HCT116 (cell line): ENCODE measurements around the gene CDKL5.

Source experiments
- CEBPB ChIP-seq: IDR thresholded peaks from 2 replicates; pipeline ENCODE4 v1.6.1; 2012; ENCODE audit warnings: low read depth
- EZH2 ChIP-seq: fragments of 200-600 bp; sonication (generic); IDR thresholded peaks from 2 replicates; pipeline ENCODE4 v1.6.1; 2017; ENCODE audit warnings: antibody characterized with exemption, mixed run types
- EZH2phosphoT487 ChIP-seq: fragments of 200-600 bp; IDR thresholded peaks from 2 replicates; pipeline ENCODE4 v1.6.1; 2018; ENCODE audit warnings: antibody characterized with exemption, borderline replicate concordance
- FOSL1 ChIP-seq: IDR thresholded peaks from 2 replicates; pipeline ENCODE4 v1.6.1; 2012; ENCODE audit warnings: low read depth
- POLR2A ChIP-seq: IDR thresholded peaks from 2 replicates; pipeline ENCODE4 v1.7.0; 2011; ENCODE audit warnings: borderline replicate concordance; ENCODE audit not compliant: insufficient read depth, insufficient read length; ENCODE audit errors: extremely low read depth
- POLR2AphosphoS5 ChIP-seq: IDR thresholded peaks from 2 replicates; pipeline ENCODE4 v1.6.1; 2011; ENCODE audit warnings: mild to moderate bottlenecking, low read depth, low read length, moderate library complexity
- SIN3A ChIP-seq: IDR thresholded peaks from 2 replicates; pipeline ENCODE4 v1.6.1; 2012; ENCODE audit warnings: low read depth
- TF ChIP-seq, protein P1 (sequence below), 3 experiments: fragments of 200-600 bp in 1 of 3; sonication (generic) in 1 of 3; IDR thresholded peaks in 2 of 3; conservative IDR thresholded peaks in 1 of 3; 2 replicates each; pipeline ENCODE4 v1.5.1; 2012 to 2017; ENCODE audit warnings: low read depth in 2 of 3, low read length in 2 of 3, antibody characterized with exemption in 1 of 3, borderline replicate concordance in 1 of 3, control low read depth in 1 of 3, mild to moderate bottlenecking in 1 of 3, mixed read lengths in 1 of 3, mixed run types in 1 of 3, moderate library complexity in 1 of 3; ENCODE audit not compliant: insufficient read depth in 1 of 3
- TF ChIP-seq, protein P2 (sequence below): IDR thresholded peaks from 2 replicates; pipeline ENCODE4 v1.6.1; 2012; ENCODE audit warnings: low read depth
- TF ChIP-seq, protein P3 (sequence below): IDR thresholded peaks from 2 replicates; pipeline ENCODE4 v1.6.1; 2012
- TF ChIP-seq, protein P4 (sequence below): IDR thresholded peaks from 2 replicates; pipeline ENCODE4 v1.6.1; 2012

DNA sequence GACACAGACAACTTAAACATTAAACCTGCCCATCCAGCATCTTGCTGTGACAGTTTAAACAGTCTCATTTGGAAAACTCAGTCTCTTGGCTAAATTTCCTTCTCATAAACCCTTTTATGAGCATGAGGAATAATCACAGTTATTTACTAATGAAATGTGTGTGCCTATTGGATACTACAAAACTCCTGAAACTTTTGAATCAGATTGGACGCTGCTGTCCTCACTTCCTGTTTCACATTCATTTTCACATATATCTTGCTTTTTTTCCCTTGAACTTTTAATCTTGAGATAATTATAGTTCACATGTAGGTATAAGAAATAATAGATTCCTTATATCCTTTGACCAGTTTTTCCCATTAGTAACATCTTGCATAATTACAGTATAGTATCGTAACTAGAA is 111.7 kb downstream of the CDKL5 start:
- TF ChIP-seq, protein P1, sequence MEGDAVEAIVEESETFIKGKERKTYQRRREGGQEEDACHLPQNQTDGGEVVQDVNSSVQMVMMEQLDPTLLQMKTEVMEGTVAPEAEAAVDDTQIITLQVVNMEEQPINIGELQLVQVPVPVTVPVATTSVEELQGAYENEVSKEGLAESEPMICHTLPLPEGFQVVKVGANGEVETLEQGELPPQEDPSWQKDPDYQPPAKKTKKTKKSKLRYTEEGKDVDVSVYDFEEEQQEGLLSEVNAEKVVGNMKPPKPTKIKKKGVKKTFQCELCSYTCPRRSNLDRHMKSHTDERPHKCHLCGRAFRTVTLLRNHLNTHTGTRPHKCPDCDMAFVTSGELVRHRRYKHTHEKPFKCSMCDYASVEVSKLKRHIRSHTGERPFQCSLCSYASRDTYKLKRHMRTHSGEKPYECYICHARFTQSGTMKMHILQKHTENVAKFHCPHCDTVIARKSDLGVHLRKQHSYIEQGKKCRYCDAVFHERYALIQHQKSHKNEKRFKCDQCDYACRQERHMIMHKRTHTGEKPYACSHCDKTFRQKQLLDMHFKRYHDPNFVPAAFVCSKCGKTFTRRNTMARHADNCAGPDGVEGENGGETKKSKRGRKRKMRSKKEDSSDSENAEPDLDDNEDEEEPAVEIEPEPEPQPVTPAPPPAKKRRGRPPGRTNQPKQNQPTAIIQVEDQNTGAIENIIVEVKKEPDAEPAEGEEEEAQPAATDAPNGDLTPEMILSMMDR (IDR thresholded peaks at IDR 0.05 in 2 of 3, conservative IDR thresholded peaks at IDR 0.05 in 1 of 3; ENCODE audit: borderline replicate concordance in 1 of 3, insufficient read depth in 1 of 3, low read depth in 2 of 3, low read length in 2 of 3), result no peak
- TF ChIP-seq SIN3A (no peak), POLR2AphosphoS5 (no peak), EZH2phosphoT487 (no peak), POLR2A (no peak), EZH2 (no peak), FOSL1 (no peak), CEBPB (no peak)
- TF ChIP-seq, protein P2, sequence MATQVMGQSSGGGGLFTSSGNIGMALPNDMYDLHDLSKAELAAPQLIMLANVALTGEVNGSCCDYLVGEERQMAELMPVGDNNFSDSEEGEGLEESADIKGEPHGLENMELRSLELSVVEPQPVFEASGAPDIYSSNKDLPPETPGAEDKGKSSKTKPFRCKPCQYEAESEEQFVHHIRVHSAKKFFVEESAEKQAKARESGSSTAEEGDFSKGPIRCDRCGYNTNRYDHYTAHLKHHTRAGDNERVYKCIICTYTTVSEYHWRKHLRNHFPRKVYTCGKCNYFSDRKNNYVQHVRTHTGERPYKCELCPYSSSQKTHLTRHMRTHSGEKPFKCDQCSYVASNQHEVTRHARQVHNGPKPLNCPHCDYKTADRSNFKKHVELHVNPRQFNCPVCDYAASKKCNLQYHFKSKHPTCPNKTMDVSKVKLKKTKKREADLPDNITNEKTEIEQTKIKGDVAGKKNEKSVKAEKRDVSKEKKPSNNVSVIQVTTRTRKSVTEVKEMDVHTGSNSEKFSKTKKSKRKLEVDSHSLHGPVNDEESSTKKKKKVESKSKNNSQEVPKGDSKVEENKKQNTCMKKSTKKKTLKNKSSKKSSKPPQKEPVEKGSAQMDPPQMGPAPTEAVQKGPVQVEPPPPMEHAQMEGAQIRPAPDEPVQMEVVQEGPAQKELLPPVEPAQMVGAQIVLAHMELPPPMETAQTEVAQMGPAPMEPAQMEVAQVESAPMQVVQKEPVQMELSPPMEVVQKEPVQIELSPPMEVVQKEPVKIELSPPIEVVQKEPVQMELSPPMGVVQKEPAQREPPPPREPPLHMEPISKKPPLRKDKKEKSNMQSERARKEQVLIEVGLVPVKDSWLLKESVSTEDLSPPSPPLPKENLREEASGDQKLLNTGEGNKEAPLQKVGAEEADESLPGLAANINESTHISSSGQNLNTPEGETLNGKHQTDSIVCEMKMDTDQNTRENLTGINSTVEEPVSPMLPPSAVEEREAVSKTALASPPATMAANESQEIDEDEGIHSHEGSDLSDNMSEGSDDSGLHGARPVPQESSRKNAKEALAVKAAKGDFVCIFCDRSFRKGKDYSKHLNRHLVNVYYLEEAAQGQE, result no peak
- TF ChIP-seq, protein P3, sequence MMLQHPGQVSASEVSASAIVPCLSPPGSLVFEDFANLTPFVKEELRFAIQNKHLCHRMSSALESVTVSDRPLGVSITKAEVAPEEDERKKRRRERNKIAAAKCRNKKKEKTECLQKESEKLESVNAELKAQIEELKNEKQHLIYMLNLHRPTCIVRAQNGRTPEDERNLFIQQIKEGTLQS, result no peak
- TF ChIP-seq, protein P4, sequence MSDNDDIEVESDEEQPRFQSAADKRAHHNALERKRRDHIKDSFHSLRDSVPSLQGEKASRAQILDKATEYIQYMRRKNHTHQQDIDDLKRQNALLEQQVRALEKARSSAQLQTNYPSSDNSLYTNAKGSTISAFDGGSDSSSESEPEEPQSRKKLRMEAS, result no peak
